HepG2 (cell line): ENCODE data around the gene LRRC51. TPM values are rescaled to one million over a fixed set of nuclear protein-coding genes. Genes with fewer than 3 reads are reported as not detected.

ENCODE experiments used
- ARNTL ChIP-seq: sonication (generic); formaldehyde crosslinking; IDR thresholded peaks from 2 replicates; pipeline ENCODE4 v1.4.0; 2020; ENCODE audit warnings: mild to moderate bottlenecking, missing genetic modification reagents
- EP300 ChIP-seq, 3 experiments: sonication (generic) in 1 of 3; formaldehyde crosslinking in 1 of 3; IDR thresholded peaks; 2 replicates each; pipeline versions ENCODE4 v1.5.1 to v1.6.1; 2011 to 2020; ENCODE audit warnings: low read depth in 2 of 3, low read length in 2 of 3, borderline replicate concordance in 1 of 3, improper control_type of control experiment in 1 of 3, mild to moderate bottlenecking in 1 of 3, missing genetic modification reagents in 1 of 3, moderate library complexity in 1 of 3
- JDP2 ChIP-seq: sonication (generic); formaldehyde crosslinking; IDR thresholded peaks from 2 replicates; pipeline ENCODE4 v1.8.1; 2022; ENCODE audit warnings: missing genetic modification reagents, borderline replicate concordance
- MXD4 ChIP-seq: IDR thresholded peaks from 2 replicates; pipeline ENCODE4 v1.6.1; 2016; ENCODE audit warnings: mild to moderate bottlenecking, missing biosample characterization, missing genetic modification reagents
- NFATC3 ChIP-seq: sonication (generic); formaldehyde crosslinking; IDR thresholded peaks from 2 replicates; pipeline ENCODE4 v1.5.1; 2020; ENCODE audit warnings: mild to moderate bottlenecking, missing genetic modification reagents
- NFIB ChIP-seq: sonication (generic); formaldehyde crosslinking; IDR thresholded peaks from 2 replicates; pipeline ENCODE4 v1.9.0; 2021; ENCODE audit warnings: missing genetic modification reagents, mild to moderate bottlenecking, borderline replicate concordance
- RFX1 ChIP-seq: fragments of 450-650 bp; IDR thresholded peaks from 2 replicates; pipeline ENCODE4 v1.6.1; 2017
- TEAD3 ChIP-seq: optimal IDR thresholded peaks from 2 replicates; pipeline ENCODE3; 2016; ENCODE audit warnings: borderline replicate concordance
- TGIF2 ChIP-seq: IDR thresholded peaks from 2 replicates; pipeline ENCODE4 v1.6.1; 2016; ENCODE audit warnings: control low read depth, missing compliant biosample characterization
- TRIM24 ChIP-seq: sonication (generic); formaldehyde crosslinking; IDR thresholded peaks from 2 replicates; pipeline ENCODE4 v1.8.0; 2022; ENCODE audit warnings: mild to moderate bottlenecking, missing genetic modification reagents
- ZBTB20 ChIP-seq: sonication (generic); formaldehyde crosslinking; IDR thresholded peaks from 2 replicates; pipeline ENCODE4 v1.8.1; 2023; ENCODE audit warnings: missing genetic modification reagents, low read depth, mild to moderate bottlenecking, borderline replicate concordance
- ZBTB33 ChIP-seq: sonication (generic); formaldehyde crosslinking; IDR thresholded peaks from 2 replicates; pipeline ENCODE4 v1.4.0; 2020; ENCODE audit warnings: missing genetic modification reagents
- ZEB1 ChIP-seq: IDR thresholded peaks from 2 replicates; pipeline ENCODE4 v1.6.1; 2012; ENCODE audit warnings: mild to moderate bottlenecking, low read depth, inconsistent platforms; ENCODE audit not compliant: insufficient replicate concordance
- ZFP41 ChIP-seq: sonication (generic); formaldehyde crosslinking; IDR thresholded peaks from 2 replicates; pipeline ENCODE4 v1.4.0; 2020; ENCODE audit warnings: mild to moderate bottlenecking, missing genetic modification reagents, borderline replicate concordance
- ZNF225 ChIP-seq: sonication (generic); formaldehyde crosslinking; IDR thresholded peaks from 2 replicates; pipeline ENCODE4 v1.4.0; 2020; ENCODE audit warnings: mild to moderate bottlenecking, missing genetic modification reagents
- ZNF747 ChIP-seq: sonication (generic); formaldehyde crosslinking; IDR thresholded peaks from 2 replicates; pipeline ENCODE4 v1.8.1; 2023; ENCODE audit warnings: missing genetic modification reagents, mild to moderate bottlenecking, borderline replicate concordance
- polyA plus RNA-seq, 8 experiments: library from polyadenylated mRNA; depleted of rRNA in 3 of 8; stranded (reverse) in 7 of 8; unstranded in 1 of 8; fragments of >200 nt; fragmentation: Illumina TruSeq in 4 of 8; extraction: Trizol in 4 of 8; gene quantifications; 2 replicates each; pipeline versions ENCODE4 v1.2.1 to v1.2.3, GENCODE V29; 2011 to 2016; ENCODE audit warnings: low read depth in 4 of 8, missing spikeins in 1 of 8, mixed read lengths in 1 of 8; ENCODE audit not compliant: insufficient read depth in 1 of 8
- total RNA-seq, 5 experiments: library from RNA; depleted of rRNA; stranded (reverse); fragments of >200 nt; fragmentation: Illumina TruSeq; extraction: Trizol; gene quantifications; 2 replicates each; pipeline ENCODE4 v1.2.3, GENCODE V29; 2016; ENCODE audit warnings: low read depth in 1 of 5
- TF ChIP-seq, protein P1 (sequence below): sonication (generic); formaldehyde crosslinking; conservative IDR thresholded peaks from 2 replicates; pipeline ENCODE4 v1.4.0; 2020; ENCODE audit warnings: mild to moderate bottlenecking, missing genetic modification reagents, moderate library complexity
- TF ChIP-seq, protein P2 (sequence below): sonication (generic); formaldehyde crosslinking; IDR thresholded peaks from 2 replicates; pipeline ENCODE4 v1.4.0; 2020; ENCODE audit warnings: mild to moderate bottlenecking, missing genetic modification reagents, borderline replicate concordance

LRRC51 gene
- total and polyA plus RNA-seq, 2 of the 13 experiments (the other 11 are each of a cell fraction or from before 2014, with no cell fraction given): 5.3 to 6.0 TPM

GRCh38 chr11:72102946-72103753 is 22.5 kb downstream of the LRRC51 start, which contains the start of gene LAMTOR1 (continued):
- TF ChIP-seq, protein P1, sequence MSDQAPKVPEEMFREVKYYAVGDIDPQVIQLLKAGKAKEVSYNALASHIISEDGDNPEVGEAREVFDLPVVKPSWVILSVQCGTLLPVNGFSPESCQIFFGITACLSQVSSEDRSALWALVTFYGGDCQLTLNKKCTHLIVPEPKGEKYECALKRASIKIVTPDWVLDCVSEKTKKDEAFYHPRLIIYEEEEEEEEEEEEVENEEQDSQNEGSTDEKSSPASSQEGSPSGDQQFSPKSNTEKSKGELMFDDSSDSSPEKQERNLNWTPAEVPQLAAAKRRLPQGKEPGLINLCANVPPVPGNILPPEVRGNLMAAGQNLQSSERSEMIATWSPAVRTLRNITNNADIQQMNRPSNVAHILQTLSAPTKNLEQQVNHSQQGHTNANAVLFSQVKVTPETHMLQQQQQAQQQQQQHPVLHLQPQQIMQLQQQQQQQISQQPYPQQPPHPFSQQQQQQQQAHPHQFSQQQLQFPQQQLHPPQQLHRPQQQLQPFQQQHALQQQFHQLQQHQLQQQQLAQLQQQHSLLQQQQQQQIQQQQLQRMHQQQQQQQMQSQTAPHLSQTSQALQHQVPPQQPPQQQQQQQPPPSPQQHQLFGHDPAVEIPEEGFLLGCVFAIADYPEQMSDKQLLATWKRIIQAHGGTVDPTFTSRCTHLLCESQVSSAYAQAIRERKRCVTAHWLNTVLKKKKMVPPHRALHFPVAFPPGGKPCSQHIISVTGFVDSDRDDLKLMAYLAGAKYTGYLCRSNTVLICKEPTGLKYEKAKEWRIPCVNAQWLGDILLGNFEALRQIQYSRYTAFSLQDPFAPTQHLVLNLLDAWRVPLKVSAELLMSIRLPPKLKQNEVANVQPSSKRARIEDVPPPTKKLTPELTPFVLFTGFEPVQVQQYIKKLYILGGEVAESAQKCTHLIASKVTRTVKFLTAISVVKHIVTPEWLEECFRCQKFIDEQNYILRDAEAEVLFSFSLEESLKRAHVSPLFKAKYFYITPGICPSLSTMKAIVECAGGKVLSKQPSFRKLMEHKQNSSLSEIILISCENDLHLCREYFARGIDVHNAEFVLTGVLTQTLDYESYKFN (CRISPR knock-in tag): no peak; the same call in 1 of the 2 replicates
- TF ChIP-seq TEAD3 (CRISPR knock-in tag) (peak; percentile 35), NFATC3 (CRISPR knock-in tag) (no peak), ZFP41 (peak; percentile 39; the same call in 1 of the 2 replicates), RFX1 (no peak), JDP2 (CRISPR knock-in tag) (no peak; the same call in 1 of the 2 replicates), TGIF2 (CRISPR knock-in tag) (peak; percentile 65), ZEB1 (no peak), EP300 (IDR thresholded peaks at IDR 0.05; ENCODE audit: low read depth in 2 of 2, low read length in 2 of 2) (no peak), EP300 (CRISPR knock-in tag; IDR thresholded peaks at IDR 0.05; ENCODE audit: borderline replicate concordance) (peak; percentile 38), ZNF747 (CRISPR knock-in tag) (no peak), MXD4 (CRISPR knock-in tag) (0 out of 2 replicates have a peak, but pooled peaks have one; percentile 33), TRIM24 (CRISPR knock-in tag) (no peak), NFIB (CRISPR knock-in tag) (peak; percentile 86; the same call in 1 of the 2 replicates), ZBTB20 (0 out of 2 replicates have a peak, but pooled peaks have one; percentile 43), ZNF225 (CRISPR knock-in tag) (peak; percentile 76; the same call in 1 of the 2 replicates), ARNTL (no peak), ZBTB33 (CRISPR knock-in tag) (no peak)
- TF ChIP-seq, protein P2, sequence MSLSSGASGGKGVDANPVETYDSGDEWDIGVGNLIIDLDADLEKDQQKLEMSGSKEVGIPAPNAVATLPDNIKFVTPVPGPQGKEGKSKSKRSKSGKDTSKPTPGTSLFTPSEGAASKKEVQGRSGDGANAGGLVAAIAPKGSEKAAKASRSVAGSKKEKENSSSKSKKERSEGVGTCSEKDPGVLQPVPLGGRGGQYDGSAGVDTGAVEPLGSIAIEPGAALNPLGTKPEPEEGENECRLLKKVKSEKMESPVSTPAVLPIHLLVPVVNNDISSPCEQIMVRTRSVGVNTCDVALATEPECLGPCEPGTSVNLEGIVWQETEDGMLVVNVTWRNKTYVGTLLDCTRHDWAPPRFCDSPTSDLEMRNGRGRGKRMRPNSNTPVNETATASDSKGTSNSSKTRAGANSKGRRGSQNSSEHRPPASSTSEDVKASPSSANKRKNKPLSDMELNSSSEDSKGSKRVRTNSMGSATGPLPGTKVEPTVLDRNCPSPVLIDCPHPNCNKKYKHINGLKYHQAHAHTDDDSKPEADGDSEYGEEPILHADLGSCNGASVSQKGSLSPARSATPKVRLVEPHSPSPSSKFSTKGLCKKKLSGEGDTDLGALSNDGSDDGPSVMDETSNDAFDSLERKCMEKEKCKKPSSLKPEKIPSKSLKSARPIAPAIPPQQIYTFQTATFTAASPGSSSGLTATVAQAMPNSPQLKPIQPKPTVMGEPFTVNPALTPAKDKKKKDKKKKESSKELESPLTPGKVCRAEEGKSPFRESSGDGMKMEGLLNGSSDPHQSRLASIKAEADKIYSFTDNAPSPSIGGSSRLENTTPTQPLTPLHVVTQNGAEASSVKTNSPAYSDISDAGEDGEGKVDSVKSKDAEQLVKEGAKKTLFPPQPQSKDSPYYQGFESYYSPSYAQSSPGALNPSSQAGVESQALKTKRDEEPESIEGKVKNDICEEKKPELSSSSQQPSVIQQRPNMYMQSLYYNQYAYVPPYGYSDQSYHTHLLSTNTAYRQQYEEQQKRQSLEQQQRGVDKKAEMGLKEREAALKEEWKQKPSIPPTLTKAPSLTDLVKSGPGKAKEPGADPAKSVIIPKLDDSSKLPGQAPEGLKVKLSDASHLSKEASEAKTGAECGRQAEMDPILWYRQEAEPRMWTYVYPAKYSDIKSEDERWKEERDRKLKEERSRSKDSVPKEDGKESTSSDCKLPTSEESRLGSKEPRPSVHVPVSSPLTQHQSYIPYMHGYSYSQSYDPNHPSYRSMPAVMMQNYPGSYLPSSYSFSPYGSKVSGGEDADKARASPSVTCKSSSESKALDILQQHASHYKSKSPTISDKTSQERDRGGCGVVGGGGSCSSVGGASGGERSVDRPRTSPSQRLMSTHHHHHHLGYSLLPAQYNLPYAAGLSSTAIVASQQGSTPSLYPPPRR: no peak
